ENCODE measurements around the gene CAPG.

CAPG gene

DNA sequence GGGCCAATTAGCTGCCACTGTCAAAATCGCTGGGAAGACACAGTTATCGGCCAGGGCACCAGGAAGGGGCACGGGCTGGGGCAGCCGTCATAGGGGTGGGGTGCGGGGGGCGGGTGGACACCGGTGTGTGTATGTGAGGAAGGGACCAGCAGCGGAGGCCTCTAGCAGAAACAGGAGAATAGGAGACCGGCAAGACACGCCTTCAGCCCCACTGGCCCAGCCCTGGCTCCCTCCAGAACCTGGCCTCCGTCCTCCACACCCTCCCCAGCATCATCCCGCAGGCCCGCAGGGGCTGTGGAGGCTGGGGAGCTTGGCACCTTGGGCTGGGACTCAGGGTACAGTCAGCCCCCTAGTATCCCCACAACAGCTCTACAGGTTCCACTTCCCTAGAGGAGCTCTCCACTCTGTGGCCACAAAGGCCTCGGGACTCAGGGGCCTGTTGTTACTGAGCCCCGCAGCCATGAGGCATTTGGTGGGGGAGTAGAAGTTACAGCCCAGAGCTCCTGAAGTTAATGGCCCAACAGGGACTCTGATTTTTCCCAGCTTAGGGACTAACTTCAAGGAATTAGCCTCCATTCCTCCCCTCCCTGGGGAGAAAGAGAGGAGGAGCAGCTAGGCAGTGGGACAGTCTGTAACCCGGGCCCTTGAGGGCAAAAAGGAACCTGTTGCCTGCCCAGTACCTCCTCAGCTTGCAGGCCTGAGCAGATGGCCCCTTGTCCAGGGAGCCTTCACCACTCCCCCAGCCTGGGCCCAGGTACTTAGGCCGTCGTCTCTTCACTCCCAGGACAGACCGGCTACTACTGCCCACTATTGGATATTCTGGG lies 28.2 kb upstream of the CAPG start:
- DNase-seq (ENCODE audit: low spot score): no peak

DNA sequence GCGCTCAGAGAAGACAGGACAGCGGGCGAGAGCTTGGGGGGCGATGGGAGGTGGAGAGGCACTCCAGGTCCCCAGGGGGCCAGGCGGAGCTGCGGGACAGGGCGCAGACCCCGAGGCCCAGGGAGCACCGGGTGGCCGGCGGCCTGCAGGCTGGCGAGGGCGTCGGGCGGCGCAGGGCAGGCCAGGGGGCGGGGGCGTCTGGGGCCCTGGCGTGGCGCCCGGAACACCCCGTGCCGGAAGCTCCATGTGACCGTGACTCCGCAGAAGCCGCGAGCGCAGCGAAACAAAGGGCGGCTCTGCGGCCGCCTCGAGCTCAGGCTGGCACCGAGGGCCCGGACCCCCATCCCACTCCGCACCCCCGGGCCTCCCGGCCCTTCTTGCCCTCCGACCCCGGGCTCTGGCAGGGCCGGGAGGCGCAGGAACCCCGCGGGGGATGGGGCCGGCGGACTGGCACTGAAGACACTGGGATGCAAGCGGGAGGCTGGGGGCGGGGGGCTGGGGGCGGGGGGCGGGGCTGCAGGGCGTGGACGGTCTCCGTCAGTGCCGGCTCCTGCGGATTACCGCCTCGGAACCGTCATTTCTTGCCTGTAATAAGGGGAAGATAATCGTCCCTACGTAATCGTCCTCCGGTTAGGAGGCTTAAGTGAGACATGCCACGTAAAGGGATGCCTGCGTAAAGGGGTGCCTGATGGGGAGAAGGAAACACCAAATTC lies 27.5 kb upstream of the CAPG start:
- DNase-seq (ENCODE audit: low spot score): peak; percentile 66

DNA sequence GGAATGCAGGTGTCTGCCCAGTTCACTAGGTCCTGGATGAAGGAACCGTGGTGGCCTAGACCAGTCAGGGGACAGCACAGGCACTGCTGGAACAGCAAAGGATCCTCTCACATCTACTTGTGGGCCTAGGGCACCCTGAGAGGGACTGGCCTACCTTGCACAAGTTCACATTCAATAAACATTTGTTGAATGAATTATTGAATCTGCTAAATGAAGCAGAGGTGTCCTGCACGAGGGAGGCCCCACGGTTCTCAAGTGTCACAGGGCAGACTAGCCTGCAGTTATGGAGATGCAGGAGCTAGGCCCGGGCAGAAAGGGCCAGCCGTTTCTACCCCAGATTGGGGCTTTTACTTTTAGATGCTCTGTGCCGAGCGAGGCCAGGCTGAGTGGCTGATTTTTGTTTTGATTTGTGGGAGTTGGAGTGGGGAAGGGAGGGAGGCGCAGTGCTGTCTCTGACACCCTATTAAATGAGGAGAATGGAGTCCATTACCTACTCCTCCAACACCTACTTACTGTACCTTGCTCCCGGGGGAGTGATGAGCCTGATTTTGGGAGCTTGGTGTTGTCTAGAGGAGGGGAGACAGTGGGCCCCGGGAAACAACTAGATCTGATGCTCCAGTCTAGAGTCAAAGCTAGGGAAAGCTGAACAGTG lies 26.8 kb upstream of the CAPG start:
- no peak for DNase-seq (ENCODE audit: low spot score)

DNA sequence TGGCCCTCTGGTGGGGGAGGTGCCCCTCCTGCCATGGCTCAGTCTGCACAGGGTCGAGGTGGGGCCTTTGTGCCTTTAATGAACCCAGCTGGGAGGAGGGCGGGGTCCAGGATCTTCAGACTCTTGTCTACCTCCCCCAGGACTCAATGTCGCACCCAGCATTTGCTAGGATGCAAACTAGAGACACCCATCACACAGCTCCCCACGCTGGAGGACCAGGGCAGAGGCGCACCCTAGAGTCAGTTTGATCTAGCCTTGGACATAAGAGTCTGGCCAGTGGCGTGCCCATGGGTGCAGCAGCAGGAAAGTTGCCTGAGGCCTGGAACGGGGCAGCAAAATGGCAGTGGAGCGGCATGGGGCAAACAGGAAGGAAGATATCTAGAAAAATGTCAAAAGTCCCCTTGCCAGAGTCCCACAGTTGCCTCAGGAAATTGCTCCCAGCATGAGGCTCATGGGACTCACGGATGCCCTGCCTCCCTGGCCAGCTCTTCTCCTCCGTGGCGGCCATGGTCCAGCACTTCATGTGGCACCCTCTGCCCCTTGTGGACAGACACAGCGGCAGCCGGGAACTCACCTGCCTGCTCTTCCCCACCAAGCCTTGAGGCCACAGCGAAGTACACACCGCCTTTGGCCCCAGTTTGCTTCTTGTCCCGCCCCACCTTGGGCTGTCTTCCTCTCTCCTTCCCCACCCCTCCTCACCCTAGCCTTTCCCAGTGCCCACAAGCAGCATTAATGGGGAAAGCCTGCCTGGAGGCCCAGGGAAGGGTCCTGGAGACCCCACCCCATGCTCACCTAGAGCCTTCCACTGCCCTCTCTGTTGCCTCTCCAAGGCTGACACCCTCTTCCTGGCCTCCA lies 26.0 kb upstream of the CAPG start:
- no peak for DNase-seq (ENCODE audit: low spot score)

DNA sequence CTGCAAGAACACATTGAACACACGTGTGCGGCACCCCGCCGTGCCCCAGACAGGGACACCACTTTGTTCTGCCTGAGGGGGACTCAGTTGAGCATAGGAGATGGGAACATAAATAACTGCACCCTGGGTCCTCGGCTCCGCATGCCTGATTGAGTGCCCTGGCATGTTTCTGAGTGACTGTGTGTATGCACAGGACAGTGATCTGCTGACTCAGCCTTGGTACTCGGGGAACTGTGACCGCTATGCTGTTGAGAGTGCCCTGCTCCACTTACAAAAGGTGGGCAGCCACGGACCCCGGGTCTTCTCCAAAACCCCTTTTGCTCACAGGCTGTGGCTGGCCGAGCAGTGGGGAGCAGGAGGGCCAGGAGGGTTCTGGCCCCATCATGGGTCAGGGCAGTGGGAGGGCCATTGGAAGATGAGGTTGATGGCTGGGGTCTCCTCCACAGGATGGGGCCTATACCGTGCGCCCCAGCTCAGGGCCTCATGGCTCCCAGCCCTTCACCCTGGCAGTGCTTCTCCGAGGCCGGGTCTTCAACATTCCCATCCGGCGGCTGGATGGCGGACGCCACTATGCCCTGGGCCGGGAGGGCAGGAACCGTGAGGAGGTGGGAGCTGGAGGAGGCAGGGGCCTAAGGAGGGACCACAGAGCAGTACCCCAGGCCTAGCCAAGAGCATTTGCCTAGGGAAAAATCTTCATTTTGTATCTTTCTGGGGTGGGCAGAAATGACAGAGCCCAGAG lies 25.2 kb upstream of the CAPG start:
- no peak for DNase-seq (ENCODE audit: low spot score)

DNA sequence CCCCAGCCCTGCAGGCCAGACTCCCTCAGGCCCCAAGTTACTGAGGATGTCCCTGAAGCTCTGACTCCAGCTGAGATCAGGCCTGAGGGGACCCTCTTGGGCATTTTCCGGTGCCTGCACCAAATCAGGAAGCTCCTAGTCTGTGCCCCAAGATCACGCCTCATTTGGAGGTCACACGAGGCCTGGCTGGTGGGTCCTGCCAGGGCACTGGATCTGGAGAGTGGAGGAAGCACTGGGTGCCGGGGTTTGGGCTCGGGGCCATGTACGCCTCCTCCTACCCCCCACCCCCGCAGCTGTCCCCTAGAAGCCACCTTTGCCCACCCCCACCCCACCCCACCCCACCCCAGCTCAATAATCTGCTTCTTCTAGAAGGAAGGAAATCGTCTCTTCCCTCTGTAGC lies 24.5 kb upstream of the CAPG start:
- no peak for DNase-seq (ENCODE audit: low spot score)

DNA sequence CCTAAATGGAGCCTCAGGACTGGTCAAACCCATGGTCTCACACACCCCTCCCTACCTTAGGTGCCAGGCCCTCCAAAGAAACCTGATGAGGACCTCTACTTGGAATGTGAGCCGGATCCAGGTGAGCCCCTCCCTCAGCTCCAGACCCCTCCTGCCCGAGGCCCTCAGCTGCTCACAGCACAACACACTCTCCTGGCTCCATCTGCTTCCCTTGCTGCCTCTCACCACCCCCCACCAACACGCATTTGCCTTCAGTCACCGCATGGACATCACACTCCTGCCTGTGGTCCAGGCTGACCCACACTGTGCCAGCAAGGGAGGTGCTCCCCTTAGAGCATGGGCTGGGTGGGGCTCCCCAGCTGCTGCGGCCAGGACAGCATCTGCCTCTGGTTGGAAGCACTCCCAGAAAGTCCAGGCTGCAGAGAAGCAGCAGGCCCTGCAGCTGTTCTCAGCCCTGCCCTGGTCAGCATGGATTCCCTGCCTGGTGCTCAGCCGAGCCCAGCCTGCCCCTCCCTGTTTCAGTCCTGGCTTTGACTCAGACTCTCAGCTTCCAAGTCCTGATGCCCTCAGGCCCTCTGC lies 23.4 kb upstream of the CAPG start:
- DNase-seq (ENCODE audit: low spot score): no peak

DNA sequence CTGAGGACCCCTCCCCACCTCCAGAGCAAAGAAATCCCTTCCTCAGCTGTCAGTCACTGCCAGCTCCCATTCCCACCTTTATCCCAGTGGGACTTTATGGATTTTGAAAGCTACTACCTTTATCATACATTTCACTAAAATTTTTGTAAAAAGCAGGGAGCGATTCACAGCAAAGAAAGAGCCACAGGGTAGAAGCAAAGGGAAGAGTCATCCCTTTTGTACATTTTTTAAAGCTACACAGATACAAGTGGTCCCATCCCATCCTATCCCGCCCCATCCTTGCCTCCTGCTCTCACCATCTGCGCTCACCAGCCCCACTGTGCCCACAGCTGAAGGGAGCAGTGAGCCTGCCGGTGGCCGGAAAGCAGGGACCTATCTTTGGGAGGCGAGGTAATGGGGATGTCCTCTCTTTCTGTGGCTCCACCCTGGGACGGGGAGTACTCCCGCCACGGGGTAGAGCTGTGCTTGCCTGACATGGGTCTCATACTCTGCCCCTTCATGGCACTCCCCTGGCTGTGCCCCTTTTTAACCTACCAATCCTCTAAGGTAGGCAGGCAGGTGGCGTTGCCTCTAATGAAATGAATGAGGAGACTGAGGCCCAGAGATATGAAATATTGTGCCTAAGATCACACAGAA lies 21.5 kb upstream of the CAPG start:
- DNase-seq (ENCODE audit: low spot score): no peak

DNA sequence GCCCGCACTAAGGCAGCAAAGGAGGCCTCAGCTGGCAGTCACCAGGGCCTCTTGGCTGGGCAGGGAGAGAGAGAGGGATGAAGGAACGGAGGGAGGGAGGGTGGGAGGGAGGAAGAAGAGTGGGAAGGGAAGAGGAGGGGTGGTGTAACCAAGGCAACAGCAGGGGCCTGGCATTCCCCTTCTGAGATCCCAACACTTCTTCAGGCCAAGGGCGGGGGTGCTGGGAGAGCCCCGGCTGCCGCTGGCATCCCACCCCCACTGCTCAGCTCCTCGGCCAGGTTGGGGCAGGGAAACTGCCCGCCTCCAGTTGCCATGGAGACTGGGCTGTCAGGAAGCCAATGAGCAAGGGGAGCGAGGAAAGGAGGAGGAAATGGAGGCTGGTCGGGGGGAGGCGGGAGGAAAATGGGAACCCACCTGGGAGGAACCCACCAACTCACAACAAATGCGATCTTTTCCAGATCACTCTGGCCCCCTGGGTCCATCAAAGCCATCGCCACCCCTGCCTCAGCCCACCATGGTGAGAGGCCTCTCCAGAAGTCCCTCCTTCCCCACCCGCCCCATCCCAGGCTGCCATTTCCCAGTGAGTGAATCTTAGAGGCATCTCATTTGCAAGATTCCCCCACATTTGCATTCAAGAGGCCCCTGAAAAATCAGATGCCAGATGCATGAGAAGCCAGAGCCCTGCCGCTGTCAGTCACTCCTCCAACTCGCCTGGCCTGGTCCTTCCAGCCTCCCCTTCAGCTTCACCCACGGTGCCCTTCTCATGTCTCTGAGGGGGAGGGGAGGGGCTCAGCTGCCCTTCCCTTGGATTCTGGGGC lies 20.8 kb upstream of the CAPG start:
- DNase-seq (ENCODE audit: low spot score): no peak

DNA sequence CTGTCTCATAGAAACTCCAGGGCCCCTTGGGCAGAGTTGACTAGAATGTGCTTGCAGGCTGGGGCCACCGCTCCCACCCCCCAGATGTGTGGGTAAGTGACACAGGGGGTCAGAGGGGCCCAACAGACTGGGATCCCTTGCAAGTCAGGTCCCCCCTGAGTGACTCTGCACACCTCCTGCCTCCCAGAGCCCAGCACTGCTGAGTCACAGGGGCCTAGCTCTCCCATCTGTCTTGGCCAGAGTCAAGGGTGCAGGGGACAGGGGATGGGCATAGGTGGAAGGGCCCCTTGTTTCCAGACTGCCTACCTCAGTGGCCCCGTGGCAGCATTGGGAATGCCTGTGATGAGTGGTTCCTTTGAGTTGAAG lies 19.7 kb upstream of the CAPG start:
- no peak for DNase-seq (ENCODE audit: low spot score)

DNA sequence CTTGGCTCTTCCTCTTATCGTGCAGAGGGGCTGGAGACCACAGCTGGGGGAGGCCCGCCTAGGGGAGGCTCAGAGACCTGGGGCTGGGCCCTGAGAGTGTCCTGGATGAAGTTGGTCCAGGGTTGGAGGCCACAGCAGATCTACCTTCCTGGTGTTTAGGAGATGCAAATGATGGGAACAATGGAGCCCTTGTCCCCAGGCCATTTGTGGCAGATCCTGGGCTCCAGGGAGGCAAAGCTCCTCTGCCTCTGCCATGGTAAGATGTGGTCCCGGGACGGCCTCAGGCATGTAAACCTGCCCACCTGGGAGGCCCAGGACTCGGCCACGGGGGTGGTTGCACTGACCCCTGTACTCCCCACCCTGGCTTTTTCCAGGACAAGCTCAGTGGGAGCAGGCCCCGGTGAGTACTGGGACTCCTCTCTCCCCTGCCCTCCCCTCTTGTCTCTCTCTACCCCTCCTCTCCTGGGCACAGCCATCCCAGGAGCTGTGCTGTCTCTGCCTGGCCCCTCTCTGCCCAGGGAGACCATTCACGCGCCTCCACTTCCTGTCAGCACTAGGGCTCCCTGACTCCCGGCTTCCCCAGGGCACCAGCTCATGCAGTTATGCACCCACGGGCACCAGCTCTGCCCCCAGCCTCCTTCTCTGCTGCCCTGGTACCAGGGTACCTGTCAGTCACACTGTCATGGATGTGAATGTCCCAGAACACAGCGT lies 19.2 kb upstream of the CAPG start:
- no peak for DNase-seq (ENCODE audit: low spot score)

DNA sequence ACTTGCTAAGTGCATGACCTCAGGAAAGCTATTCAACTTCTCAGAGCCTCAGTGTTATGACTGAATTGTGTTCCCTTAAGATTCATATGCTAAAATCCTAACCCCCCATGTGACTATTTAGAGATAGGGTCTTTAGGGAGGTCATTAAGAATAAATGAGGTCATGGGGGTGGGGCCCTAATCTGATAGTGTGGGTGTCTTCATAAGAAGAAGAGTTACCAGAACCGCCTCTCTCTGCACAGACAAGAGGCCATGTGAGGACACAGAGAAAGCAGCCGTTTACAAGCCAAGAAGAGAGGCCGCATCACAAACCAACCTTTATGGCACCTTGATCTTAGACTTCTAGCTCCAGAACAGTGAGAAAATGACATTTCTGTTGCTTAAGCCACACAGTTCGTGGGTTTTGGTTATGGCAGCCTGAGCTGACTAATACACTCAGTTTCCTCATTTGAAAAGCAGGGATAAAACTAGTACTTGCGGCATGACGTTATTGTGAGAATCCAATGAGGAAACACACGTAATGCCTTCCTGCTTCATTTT lies 18.2 kb upstream of the CAPG start:
- DNase-seq (ENCODE audit: low spot score): no peak

DNA sequence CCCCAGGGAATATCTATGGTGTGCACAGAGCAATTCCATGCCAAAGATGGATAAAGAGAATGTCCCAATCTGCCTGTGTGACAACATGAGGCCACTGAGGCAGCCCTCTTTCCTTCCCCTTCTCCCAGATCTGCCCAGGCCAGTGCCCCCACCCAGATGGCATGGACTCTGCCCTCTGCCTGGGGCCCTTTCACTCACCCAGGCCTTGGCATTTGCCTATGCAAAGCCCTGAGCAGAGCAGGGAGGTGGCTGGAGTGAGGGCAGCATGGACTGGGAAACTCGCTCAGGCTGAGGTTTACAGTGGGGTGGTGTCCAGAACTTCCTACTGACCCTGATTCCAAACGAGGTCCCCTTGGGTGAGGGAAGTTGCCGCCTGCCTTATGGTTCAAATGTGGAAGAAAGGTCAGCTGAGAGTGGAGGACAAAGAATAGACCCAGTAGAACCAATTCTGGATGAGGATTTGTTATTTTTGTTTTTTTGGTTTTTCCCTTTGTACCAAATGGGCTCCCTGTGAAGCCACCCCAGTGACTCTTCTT lies 17.2 kb upstream of the CAPG start:
- DNase-seq (ENCODE audit: low spot score): no peak

DNA sequence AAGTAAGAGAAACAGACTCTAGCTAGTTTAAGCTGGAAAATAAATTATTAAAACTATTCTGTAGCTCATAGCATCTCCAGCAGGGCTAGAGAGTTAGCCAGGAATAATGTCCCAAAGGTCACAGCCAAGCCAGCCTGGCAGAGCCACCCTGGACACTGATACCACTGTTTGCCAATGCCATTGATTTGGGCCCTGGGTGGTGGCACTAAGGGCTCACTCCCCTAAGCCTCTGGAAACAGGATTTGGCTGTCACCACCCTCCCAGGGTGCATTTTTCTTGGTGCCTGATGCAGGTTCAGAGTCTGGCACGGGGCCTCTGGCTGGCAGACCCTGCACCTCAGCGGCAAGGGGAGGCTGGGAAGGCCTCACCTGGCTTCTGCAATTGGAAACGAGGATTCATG lies 15.4 kb upstream of the CAPG start:
- no peak for DNase-seq (ENCODE audit: low spot score)

DNA sequence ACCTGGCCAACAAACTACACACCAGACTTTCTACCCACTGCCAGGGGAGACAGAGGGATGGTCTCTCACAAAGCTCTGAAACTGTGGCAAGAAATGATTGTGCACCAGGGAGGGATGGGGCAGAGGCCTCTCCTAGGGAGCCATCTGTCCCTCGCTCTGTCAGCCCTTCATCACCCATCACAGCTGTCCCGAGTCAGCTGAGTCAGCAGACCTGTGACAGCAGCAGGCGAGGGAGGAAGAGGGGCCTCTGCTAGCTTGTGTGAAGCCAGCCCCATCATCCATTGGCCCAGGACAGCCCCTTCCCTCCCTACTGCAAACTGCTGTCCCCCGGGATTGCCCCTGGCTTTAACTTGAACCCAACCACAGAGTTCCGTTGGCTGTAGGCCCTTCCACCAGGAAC lies 13.4 kb upstream of the CAPG start:
- DNase-seq (ENCODE audit: low spot score): no peak

DNA sequence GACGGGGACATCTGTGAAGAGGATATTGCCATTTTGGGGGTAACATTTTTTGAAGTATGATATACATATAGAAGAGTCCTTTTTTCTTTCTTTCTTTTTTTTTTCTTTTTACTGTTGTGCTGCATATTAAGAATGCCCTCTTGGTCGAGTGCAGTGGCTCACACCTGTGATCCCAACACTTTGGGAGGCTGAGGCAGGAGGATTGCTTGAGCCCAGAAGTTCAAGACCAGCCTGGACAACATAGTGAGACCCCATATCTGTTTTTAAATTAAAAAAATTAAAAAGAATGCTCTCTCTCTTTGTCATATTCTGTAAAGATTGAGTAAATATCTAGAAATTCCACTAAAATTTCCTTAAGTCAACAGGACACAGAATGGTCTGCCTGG lies 11.9 kb upstream of the CAPG start:
- DNase-seq (ENCODE audit: low spot score): no peak

DNA sequence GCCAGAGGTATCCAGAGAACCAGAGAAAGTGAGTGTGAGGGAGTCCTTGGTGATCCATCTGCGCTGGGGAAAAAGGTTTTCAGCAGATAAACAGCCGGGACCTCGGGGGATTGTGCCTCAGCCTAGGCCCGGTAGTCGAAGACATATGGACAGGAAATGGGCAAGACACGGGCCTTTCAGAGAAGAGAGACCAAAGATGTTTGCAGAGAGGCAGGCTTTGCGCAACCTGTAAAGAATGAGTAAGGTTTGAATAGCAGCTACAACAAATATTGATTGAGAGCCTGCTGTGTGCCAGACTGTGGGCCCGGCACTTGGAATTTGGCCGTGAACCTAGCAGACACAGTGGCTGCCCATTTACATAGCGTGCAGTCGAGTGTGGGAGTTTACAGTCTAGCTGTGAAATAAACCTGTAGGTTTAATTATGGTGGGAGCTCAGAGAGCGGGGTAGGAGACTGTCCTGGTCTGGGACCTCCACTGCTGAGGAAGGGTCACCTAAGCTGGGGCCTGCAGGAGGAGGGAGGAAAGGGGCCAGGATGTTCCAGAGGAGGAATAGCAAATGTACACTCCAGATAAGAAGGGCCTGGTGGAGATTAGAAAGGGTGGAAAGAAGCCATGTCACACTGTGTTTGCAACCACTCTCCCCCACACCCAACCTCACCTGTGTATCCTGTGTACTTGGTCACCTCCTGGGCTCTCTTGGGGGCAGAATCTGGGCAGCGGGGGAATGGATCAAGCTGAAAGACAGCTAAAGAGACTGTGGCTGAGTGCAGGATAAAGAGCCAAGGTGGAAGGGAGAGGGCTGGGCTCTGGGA lies 11.3 kb upstream of the CAPG start:
- DNase-seq (ENCODE audit: low spot score): peak; percentile 70
